ENCODE data around the gene MYRIP. TPM values are rescaled to one million over a fixed set of nuclear protein-coding genes. Genes with fewer than 3 reads are reported as not detected.
"Not testable (repeated sequence)": the region's sequence is repeated elsewhere in the genome, so short reads cannot be mapped to it uniquely, and the experiment has no call there.

MYRIP gene
- total and polyA plus RNA-seq, 12 donors, result 0.45 to 2.7 (median 1.3) TPM

DNA sequence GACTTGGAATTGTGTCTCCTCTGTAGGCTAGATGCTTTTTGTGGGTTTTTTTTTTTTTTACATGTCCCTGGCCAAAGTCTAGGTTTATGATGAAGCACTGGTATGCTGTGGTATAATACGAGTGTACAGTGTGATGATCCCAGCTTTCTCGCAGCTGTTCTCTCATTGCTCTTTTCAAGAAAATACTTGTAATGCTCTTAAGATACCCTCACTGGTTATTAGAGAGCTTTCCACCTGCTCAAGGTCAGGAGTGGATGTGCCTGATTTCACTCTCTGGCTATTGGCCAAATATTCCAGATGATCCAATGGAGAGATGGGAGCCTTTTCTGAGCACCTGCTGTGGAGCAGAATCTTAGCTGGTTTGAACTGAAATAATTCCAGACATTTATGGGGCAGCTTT, 215.1 kb downstream of the MYRIP start:
- intact Hi-C loops (cut with DNase I), result no loop called here
- TF ChIP-seq, protein P1, sequence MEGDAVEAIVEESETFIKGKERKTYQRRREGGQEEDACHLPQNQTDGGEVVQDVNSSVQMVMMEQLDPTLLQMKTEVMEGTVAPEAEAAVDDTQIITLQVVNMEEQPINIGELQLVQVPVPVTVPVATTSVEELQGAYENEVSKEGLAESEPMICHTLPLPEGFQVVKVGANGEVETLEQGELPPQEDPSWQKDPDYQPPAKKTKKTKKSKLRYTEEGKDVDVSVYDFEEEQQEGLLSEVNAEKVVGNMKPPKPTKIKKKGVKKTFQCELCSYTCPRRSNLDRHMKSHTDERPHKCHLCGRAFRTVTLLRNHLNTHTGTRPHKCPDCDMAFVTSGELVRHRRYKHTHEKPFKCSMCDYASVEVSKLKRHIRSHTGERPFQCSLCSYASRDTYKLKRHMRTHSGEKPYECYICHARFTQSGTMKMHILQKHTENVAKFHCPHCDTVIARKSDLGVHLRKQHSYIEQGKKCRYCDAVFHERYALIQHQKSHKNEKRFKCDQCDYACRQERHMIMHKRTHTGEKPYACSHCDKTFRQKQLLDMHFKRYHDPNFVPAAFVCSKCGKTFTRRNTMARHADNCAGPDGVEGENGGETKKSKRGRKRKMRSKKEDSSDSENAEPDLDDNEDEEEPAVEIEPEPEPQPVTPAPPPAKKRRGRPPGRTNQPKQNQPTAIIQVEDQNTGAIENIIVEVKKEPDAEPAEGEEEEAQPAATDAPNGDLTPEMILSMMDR (IDR thresholded peaks at IDR 0.05), result no peak
- peaks cover 0 to 2% (median 0%) of the 10 kb centered on the region in 7 donors for H3K27me3 ChIP-seq
- ATAC-seq (no peak), DNase-seq (no peak)
- H3K27ac ChIP-seq, result no peak overlapping the region
- peaks cover 0 to 13% (median 0%) of the 10 kb centered on the region in 9 donors for H3K4me1 ChIP-seq
- H3K9me3 ChIP-seq, result peaks cover 0 to 28% (median 8%) of the 10 kb centered on the region in 11 donors
- WGBS, 2 donors, result 95% methylated on average over 2 of the region's 2 CpGs
- no peak overlapping the region for H3K4me3 ChIP-seq
- H3K36me3 ChIP-seq, result no peaks in the 10 kb centered on the region

- H3K4me1 ChIP-seq; DNase-seq; intact Hi-C loops (cut with DNase I); H3K36me3 ChIP-seq; ATAC-seq; H3K27ac ChIP-seq; H3K27me3 ChIP-seq; H3K4me3 ChIP-seq: not testable (repeated sequence)
- 93 to 94% methylated on average over 9 of the region's 9 CpGs for WGBS, 2 donors
- H3K9me3 ChIP-seq, result peaks cover 0 to 34% (median 8%) of the 10 kb centered on the region in 11 donors
These were observed 216.5 kb downstream of the MYRIP start for GRCh38 chr3:40025892-40026291.

GRCh38 chr3:40035177-40035576, 225.8 kb downstream of the MYRIP start:
- Histone ChIP-seq H3K36me3 (no peaks in the 10 kb centered on the region), H3K9me3 (peaks cover 0 to 14% (median 0%) of the 10 kb centered on the region in 11 donors), H3K27me3 (no peaks in the 10 kb centered on the region), H3K4me3 (no peak overlapping the region), H3K4me1 (no peaks in the 10 kb centered on the region), H3K27ac (no peak overlapping the region)
- 96 to 98% methylated on average over 4 of the region's 4 CpGs for WGBS, 2 donors
- intact Hi-C loops (cut with DNase I), result no loop called here
- DNase-seq (no peak), ATAC-seq (no peak)
- TF ChIP-seq, protein P1 (IDR thresholded peaks at IDR 0.05), result no peak

- TF ChIP-seq, protein P1 (IDR thresholded peaks at IDR 0.05), result no peak
- DNase-seq (no peak), ATAC-seq (no peak)
- Histone ChIP-seq H3K36me3 (no peaks in the 10 kb centered on the region), H3K9me3 (peaks cover 0 to 4% (median 0%) of the 10 kb centered on the region in 11 donors), H3K4me1 (no peaks in the 10 kb centered on the region), H3K27me3 (no peaks in the 10 kb centered on the region), H3K27ac (no peak overlapping the region), H3K4me3 (no peak overlapping the region)
- intact Hi-C loops (cut with DNase I), result no loop called here
These were observed 228.2 kb downstream of the MYRIP start for GRCh38 chr3:40037582-40037981.

- H3K27me3 ChIP-seq, result peaks cover 0 to 5% (median 0%) of the 10 kb centered on the region in 7 donors
- intact Hi-C loops (cut with DNase I), result no loop called here
- TF ChIP-seq, protein P1 (IDR thresholded peaks at IDR 0.05), result no peak
- peaks cover 0 to 4% (median 0%) of the 10 kb centered on the region in 11 donors for H3K9me3 ChIP-seq
- no peak overlapping the region for H3K27ac ChIP-seq
- no peak for DNase-seq
- no peak overlapping the region for H3K4me3 ChIP-seq
- H3K4me1 ChIP-seq, result no peaks in the 10 kb centered on the region
- no peaks in the 10 kb centered on the region for H3K36me3 ChIP-seq
- no peak for ATAC-seq
- WGBS, 2 donors, result 75 to 76% methylated on average over 4 of the region's 4 CpGs
These were observed 233.5 kb downstream of the MYRIP start for GRCh38 chr3:40042752-40043443.

All from heart right ventricle (tissue), 16 donors.